SIG-M5 treated with dmso at 0.1 percent for 504 hours (cell line): ENCODE results near the gene BTN3A1.

Source experiments
- DNase-seq: peaks from one replicate; lab custom pipeline; 2025; ENCODE audit not compliant: unreplicated experiment; lab: John Stamatoyannopoulos, UW

Gene BTN3A1

DNA sequence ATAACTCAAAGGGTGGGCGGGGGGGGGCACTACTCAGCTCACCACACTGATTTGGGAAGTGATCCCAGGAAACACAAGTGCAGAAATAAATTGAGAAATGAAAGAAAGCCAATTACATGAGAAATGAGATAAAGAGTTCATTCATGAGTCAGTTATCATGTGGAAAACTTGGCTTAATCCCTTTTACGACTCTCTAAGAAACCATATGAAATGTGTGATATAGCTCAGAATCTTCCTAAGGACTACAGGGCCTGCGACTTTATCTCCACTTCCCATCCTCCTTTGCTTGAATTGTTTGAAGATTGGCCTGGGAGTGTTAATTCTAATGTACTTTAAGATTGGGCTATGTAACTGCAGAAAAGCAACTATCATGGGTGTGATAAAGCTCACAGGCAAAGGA, 22.8 kb upstream of the BTN3A1 start:
- no peak for DNase-seq

DNA sequence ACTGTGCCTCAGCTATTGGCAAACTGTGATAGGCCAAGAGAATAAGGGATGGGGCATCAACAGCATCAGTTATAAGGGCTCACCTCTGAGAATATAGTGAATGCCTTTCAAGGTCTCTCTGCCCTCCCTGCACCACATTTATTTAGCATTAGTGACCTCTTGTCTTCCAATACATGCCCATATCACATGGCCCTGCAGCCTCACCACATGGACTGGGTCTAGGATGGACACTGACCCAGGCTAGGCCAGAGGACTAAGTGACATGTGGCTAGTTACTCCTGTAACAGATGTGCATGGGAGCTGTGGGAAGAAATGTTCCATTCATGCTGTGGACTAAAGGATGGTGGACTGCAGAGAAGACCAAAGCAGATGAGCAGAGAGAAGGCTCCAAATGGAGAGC, 22.3 kb upstream of the BTN3A1 start:
- no peak for DNase-seq

DNA sequence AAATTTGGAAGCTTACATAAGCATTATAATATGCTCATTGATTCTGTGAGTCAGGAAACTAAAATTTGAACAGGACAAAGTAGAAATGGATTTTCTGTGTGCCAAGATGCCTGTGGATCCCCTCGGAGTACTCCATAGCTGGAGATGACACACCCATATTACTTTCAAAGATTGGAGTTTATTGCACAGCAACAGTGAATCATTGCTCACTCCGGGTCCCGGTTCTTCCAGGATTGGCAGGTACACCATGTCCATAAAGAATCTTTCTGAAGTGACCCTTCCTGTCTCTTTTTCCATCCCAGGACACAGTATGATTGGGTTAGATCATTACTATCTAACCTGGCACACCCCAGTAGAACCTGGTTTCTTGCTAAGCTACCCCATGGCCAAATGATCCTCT, 21.8 kb upstream of the BTN3A1 start:
- DNase-seq = no peak

DNA sequence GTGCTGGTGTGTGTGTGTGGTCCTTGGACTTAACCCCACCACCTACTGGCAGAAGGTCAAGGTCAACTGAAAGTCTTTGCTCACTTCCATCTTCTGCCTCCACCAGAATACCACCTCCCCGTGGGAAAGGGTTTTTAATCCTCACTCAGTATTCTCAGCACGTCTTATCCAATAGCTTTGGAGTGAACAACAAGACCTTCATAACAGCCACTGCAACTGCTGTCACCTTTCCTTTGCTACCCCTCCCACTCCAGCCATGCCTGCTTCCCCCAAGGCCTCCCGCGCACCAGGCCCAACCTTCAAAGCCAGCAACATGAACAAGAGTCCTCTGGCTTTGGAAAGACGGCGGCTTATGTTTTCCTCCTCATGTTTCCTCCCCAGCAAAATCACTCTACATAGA, 20.0 kb upstream of the BTN3A1 start:
- DNase-seq = no peak

DNA sequence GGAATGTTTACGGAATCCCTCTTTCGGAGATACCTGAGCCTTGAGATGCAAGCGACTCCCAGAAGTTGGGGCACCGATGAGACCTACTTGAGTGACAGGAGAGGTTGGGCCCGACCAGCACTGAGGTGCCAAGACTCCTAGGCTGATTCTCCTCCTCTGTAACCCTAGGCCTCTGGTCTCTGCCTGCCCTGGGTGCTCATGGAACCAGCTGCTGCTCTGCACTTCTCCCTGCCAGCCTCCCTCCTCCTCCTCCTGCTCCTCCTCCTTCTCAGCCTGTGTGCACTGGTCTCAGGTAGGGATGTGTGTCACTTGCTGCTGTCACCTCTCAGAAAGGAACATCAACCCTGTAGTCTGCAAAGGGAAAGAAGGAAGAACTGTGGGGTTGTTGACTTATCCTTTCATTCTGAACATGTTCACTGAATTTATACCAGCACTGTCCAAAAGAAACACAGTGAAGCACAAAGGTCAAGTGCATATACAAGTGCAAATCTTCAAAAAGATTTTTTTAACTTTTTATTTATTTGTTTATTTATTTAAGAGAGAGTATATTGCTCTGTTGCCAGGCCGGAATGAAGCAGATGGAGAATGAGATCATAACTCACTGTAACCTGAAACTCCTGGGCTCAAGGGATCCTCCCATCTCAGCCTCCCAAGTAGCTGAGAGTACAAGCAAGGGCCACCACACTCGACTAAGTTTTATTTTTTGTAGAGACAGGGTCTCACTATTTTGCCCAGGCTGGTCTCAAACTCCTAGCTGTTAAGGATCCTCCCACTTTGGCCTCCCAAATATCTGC, 18.3 kb upstream of the BTN3A1 start:
- no peak for DNase-seq

DNA sequence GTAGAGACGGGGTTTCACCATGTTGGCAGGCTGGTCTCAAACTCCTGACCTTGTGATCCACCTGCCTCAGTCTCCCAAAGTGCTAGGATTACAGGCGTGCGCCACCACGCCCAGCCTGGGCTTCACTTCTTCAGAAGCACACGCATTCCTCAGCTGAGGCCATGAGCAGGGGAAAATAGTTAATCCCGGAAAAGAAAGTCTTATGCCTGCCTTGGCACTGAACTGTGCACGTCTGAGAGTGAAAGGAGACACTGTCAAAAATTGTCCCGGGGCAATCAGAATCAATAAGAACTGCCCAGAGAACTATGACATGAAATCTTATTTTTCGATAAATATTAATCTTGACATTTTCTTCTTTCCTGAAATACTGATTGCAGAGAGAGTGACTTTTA, 16.3 kb upstream of the BTN3A1 start:
- no peak for DNase-seq

DNA sequence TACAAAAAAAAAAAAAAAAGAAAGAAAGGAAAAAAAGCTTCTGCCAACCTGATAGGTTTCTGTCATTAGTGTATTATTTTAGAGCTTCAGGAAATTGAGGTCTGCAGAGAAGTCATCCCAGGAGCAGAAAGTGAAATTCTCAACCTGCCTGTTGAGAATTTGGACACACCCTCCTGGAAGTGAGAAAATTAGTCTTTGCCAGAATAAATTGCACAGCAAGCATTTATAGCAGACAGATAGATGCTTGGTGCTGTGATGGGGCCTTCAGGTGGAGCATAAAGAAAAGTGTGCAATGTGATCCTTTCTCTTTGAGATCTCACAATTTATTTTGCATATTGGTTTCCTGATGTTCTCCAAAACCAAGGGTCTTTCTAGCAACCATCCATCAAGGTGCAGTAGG, 14.5 kb upstream of the BTN3A1 start:
- no peak for DNase-seq

DNA sequence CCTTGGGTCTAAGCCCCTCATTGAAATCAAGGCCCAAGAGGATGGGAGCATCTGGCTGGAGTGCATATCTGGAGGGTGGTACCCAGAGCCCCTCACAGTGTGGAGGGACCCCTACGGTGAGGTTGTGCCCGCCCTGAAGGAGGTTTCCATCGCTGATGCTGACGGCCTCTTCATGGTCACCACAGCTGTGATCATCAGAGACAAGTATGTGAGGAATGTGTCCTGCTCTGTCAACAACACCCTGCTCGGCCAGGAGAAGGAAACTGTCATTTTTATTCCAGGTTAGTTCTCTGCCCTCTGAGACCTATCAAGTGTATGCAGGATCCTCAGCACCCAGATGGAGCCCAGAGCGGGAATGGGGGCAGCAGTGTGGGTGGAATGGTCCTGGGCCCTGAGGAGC, 14.1 kb upstream of the BTN3A1 start:
- no peak for DNase-seq

DNA sequence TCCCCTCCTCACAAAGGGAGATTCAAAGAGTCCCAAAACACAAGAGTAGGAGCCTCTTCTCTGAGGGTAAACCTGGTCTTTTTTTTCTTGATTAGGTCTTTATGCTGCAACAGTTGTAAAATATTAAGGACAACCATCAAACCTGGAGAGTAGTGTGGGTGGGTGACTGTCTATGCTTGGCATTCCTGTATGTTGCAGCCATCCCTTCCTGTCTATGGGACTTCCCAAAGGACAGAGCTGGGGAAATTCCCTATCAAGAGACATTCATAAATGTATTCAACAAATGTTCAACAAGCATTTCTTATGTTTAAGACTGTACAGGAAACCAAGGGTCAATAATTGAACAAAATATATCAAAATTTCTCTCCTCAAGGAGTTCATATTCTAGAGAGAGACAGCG, 13.6 kb upstream of the BTN3A1 start:
- DNase-seq = no peak

DNA sequence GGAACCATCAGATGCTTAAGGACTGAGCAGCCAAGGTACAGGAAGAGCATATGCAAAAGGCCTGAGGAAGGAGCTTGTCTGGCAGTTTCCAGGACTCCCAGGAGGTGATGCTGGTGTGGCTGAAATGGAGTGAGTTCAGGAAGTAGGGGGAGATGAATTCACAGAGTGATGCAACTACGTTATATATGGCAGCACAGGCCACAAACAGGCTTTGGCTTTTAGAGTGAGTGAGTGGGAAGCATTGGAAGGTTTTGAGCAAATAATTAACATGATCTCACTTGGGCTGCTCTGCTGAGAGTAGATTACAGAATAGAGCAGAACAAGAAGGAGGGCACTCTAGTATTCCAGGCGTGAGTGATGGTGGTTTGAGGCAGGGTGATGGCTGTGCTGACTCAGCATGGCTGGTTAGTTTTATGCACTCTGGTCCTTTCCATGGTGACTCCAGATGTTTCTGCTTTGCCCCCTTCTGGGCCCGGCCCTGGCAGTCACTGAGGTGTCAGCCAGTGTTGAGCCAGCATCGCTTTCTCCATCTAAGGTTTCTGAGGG, 12.7 kb upstream of the BTN3A1 start:
- peak; percentile 81 for DNase-seq

DNA sequence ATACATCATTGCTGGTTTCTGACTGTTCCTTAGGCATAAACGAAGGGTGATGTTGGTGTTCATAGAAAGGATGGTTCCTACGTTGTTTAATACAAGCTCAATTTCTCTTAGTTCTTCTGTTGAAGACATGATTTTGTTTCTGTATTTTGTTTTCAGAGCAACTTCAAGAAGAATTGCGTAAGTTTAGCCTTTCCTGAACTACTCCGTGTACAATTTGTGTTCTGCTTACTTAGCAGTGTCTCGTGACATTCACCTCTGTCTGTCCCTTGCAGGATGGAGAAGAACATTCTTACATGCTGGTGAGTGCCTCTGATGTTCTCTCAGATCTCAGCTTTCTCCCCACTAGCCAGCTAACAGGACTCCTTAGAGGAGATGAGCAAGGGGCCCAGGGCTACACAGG, 11.5 kb upstream of the BTN3A1 start:
- DNase-seq = no peak

DNA sequence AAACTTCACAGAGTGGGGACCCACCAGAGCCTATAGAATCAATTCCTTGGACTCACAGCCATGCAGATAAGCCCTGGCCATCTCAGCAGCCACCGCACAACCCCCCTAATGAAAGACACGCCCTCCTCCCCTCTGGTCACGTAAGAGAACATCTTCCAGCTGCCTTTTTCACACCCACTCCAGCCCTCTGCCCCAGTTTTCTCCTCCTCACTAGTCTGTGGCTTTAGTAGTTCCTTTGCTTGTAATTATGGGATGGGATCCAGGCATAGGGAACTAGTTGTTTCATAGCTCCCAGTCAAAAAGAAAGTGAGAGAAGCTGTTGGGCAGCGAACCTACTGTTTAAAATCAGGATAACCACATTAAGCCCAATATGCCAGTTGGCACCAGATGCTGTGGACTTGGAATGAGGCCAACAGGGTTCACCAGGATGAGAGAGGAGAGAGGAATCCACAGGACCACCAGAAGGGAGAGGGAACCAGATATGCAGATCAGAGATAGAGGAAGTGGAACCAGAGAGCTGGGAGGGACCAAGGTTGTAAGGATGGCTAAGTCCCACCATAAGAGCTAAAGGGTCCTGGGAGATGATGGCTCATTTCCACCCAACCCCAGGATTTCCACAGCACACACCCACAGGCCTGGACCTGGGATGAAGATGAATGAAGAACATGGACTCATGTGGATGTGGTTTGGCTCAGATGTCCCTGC, 9.0 kb upstream of the BTN3A1 start:
- DNase-seq = no peak

- DNase-seq = no peak
Measured at GRCh38 chr6:26394289-26394688, 7.8 kb upstream of the BTN3A1 start.

DNA sequence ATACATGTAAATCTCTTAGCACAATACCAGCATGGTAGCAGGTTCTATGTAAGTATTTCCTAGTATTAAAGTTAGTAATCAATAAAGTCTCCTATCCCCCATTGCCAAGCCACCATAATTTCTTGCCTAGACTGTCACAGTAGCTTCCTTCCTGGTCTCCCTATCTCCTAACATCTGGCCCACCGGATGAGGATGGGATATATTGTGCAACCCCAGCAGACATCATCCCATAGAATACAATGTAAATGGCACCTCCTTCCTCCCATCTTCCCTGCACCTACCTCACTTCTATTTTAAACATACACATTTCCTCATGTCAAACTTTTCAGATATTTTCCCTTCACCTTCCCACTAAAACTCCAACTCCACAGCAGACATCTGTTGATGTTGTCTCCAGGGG, 3.5 kb upstream of the BTN3A1 start:
- DNase-seq = no peak

GRCh38 chr6:26400626-26401025, 1.4 kb upstream of the BTN3A1 start:
- DNase-seq = no peak

DNA sequence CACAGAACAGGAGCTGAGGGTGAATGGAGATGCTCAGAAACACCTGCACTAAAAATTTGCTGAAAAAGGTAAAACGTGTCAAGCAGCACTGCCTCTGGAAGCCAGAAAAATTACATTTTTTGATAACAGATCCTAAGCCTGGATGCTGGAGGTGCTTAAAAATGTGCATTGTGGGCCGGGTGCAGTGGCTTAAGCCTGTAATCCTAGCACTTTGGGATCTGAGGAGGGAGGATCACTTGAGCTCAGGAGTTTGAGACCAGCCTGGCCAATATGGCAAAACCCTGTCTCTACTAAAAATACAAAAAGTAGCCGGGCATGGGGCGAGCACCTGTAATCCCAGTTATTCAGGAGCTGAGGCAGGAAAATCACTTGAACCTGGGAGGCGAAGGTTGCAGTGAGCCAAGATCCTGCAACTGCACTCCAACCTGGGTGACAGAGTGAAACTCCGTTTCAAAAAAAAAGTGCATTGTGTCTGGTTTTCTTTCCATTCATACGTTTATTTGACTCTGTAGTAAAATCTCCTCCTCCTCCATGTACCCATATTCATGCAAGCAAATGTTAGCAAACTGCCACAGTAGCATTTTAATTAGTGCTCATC, 587 bp upstream of the BTN3A1 start:
- DNase-seq = no peak

DNA sequence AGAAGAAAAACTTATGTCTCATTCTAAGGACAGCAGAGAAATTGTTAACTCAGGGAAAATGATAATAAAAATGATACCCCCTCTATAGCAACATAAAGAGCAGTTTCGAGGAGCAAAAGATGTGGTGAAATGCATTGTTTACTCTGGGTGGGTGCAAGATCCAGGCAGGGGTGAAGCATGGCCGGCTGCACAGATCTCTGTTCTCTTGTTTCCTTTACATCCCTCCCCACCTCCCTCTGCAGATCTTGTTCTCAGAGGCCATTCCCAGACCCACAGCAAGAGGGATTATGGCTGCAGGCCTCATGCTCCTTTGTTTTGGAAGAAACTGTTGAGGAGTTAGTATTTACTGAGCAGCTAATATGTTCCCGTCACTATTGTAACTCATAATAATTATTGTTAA, 1.8 kb downstream of the BTN3A1 start:
- DNase-seq = no peak

GRCh38 chr6:26404546-26404945, 2.5 kb downstream of the BTN3A1 start:
- peak; percentile 40 for DNase-seq

- DNase-seq = no peak
Measured at GRCh38 chr6:26408828-26409730, 7.0 kb downstream of the BTN3A1 start.

- DNase-seq = no peak
Measured at GRCh38 chr6:26411751-26412150, 9.7 kb downstream of the BTN3A1 start.

DNA sequence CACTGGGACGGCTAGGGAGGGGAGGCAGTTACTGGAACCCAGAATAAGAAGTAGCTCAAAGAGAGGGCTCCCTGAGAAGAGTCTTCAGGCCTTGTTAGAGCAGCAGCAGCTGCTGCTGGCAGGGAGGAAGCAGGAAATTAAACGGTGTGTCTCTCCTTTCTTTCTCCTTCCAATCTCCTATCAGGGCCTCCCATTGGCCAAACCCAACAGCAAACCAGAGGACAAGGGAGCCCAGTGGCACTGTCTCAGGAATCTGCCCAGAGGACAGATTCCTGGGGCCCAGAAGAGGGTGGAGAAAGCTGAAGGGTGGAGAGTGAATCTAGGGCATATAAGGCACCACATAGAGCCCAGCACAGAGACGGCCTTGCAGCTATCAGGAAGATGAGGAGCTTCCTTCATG, 10.2 kb downstream of the BTN3A1 start:
- DNase-seq = no peak
